Stimulated activated CD4-positive, alpha-beta T cell treated with anti-CD3 and anti-CD28 coated beads, Interleukin-12 subunit alpha, Interleukin-12 subunit beta, amount 100 ng/mL, for 48 hours (primary cell): ENCODE measurements around the gene KIRREL3.

Experiments
- DNase-seq, 3 donors: peaks; one replicate each; pipeline ENCODE4 v3.0.0-alpha.2; 2020; ENCODE audit warnings: low read depth in 2 of 3, low spot score in 1 of 3

The KIRREL3 gene

DNA sequence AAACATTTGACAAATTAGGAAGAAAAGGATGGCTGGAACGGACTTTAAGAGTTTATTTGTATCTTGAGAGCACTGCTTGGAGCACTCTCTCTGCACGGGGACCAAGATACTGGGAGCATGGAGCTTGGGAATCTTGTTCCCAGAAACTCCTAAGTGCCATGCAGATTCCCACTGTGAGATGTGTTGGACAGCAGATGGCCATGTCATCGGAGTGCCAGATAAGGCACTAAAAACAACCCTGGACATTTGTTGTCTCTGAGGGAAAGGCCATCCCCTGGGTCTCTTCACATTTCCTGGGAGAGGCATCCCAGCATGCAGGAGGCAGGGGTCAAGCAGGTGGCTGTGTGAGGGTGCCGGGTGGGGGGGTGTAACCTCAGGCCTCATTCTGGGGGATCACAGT lies 2.9 kb downstream of the KIRREL3 start:
- no peak for DNase-seq

DNA sequence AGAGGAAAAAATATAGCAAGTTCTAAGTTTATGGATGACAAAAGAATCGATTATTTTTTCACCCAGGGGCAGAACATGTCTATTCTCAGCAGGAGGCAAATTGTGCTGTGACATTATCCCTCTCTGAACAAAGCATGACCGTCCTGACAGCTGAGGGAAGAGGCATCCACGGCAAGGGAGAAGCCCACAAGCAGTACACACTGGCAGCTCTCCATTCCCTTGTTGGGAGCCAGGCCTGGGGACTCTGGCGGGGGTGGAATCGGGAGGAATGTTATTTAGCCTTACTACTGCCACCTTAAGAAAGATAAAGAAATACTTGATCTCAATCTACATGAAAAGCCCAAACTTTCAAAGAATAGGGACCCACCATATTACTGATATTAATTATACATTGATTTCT lies 3.4 kb downstream of the KIRREL3 start:
- DNase-seq: no peak

DNA sequence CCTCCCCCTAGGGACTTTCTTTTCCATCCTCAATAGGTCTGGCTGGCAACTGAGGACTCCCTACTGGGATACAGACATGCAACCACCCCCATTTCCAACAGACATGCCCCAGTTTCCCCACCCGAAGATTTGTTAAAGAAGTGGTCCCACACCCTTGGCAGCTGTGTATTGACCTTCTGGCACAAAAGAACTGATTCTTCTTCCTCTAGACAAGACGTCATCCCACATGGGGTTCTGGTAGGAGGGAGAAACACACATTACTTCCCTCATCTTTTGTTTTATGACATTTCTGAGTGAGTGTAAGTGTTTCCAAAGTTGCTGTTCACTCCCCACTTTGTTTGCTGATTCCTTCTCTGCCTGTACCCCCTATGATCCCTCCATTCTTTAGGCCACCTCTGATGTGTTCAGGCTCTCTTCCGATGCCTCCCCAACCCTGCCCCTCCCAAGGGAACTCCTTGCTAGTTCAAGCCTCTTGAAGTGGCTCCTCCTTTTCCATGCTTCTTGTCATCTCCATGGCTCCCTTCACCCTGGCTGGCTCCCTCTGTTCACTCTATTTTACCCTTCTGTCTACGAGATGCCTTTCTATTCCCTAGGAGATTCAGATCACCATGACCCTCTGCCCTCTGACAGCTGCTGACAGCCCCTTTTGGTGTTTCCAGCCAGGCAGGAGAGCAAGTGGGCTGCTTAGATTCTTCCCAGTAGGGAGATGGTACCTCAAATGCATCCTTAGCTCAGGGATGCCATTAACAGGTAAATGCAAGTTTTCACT lies 4.3 kb downstream of the KIRREL3 start:
- DNase-seq: no peak

DNA sequence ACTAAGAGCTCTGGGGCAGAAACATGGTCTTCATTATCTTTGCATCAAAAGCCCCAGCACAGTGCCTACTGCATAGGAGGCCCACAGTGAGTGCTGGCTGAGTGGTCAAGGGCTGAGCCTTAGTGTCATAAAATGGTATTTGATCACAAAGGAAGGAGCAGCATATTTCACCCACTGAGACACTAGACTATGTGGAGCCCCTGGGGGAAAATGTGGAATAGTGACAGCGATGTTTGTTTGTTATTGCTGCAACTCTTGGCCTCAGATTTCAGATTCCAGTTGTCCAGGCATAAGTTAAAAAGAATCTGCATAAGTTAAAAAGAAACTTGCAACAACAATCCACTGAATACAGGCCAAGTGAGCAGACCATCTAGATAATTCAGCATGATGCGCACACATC lies 7.0 kb downstream of the KIRREL3 start:
- no peak for DNase-seq

DNA sequence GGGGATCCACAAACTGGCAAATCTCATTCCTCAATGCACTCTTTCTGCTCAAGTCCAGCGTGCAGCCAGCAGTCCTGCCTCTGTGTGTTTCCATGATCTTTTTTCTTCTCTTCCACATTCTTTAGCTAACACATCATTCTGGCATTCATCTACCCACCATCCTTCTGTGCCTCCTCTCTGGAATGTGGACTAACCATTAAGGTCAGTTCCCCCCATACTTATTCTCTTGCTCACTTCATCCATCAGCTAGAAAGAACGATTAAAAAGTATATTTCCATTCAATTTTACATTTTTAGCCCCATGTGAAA lies 7.8 kb downstream of the KIRREL3 start:
- DNase-seq: no peak

DNA sequence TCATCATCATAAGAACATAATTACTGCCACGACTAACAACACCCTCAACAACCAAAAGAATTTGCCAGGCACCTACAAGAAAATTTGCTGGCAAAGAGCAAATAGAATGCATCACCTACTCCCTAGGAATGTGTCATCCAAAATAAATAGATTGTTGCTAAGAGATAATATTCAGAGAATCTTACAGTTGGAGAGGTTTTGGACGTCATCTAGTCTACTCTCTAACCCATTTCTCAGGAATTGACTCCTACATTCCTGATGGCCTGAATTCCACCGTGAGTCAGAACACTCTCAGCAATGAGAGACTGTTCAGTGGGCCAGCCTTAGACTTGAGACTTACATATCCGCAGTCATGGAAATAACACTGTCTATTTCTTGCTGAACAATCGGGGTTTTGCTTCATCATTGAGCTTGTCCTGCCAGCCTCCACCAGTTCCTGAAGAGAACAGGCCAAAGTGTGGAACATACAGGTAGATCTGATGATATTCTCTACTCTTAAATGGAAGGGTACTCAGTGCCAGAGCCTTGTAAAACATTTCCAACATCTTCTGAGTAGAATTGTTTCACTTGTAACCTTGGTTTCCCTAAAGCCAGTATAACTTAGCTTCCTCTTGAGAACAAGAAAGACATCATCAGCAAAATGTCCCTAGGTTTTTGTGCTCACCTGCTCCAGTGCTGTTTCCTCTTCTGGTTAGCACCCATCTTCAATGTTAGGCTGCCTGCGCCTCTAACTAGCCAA lies 8.3 kb downstream of the KIRREL3 start:
- no peak for DNase-seq

DNA sequence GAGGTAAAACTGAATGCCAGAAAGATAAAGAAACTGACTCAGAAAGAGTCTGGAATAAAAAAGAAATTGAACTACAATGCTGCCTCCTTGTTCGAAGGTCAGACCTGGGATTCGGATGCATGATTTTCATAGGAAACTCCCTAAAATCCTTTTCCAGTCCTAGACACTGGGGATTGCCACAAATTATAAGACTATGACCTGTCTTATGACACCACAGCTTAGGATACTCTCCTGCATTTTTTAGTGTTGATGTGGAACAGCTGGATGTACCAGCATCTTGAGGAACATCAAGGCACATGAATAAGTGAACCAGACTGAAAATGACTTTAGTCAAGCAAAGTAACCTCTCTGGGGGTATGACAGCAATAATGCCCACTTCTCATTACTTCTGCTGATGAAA lies 9.0 kb downstream of the KIRREL3 start:
- no peak for DNase-seq

DNA sequence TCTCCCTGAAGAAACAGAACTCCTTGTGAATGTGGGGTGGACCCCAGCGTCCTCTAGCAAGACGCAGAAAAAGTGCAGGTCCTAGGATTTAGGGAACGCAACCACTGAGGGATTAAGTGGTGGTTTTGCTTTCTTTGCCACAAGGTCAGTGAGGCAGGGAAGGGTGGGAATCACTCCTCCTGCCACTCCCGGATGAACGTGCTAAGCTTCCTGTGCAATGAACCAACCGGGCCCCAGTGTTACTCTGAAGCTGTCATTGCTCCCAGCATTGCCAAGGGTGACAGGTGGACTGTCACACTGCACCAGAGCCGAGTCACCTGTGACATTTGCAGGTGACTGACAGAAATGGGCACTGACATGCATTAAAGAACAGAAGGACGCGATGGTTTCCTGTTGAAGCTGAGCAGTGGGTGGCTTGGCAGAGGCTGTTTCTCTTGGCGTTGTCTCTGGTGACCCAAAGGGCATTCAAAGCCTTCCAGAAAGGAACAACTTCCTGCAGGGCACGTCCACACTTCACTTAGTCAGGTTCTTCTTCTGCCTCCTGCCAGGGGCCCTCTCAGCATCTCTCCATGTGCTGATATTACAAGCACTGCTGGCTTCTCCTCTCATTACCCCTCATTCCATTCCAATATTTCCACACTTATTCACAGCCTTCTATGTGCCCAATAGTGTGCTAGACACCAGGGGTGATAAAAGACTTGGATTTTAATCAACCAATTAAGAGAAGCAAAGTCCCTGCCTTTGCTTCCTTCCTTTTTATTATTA lies 9.7 kb downstream of the KIRREL3 start:
- DNase-seq: no peak

DNA sequence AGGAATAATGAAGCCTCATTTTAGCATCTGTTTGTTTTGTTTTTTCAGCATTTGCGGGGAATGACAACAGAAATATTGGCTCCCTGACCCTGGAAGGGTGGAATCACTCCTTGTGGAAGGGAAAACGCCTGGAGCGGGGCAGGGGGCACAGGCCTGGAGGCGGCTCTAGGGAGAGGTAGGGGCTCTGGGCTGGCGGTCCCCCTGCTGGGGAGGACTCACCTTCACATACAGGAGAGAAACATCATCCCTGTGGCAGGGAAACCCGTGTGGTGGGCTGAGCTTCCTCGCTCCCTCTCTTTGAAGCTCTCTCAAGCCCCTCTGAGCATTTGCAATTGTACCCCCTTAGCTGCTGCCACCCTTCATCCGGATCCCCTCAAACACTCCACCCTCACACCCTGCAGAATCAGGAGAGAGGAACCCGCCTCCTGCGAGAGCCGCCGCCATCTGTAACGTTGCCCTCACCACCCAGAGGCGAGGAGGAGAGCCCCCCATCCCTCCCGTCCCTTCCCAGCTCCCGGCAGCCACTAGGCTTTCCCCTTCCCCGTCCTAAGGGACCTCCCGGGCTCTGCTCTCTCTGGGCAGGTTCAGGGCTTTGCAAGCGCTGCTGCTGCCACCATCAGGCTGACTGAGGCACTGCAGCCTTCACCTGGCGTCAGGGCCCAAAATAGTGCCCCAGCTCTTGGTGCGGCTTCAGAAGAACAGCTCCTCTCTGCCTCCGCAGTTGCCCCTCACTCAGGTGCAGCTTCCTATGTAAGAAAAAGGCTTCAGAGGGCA lies 10.4 kb downstream of the KIRREL3 start:
- peak; percentile 25 to 52 (median 41) for DNase-seq

DNA sequence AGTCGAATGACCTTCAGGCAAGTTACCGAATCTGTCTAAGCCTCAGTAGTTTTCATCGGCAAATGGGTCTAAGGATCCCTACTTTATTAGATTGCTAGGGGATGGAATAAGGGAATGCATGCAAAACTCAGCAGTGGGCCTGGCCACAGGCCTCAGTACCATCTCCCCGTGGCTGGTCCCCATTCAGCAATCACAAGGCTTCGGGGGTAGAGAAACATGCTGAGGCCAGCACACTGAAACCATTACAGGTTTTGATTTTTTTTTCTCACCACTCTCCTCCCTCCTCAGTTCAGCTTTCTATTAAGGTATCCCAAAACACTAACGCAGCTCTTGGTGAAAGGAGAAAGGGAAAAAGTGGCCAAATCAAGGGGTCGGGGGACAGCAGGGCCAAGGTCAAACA lies 11.9 kb downstream of the KIRREL3 start:
- no peak for DNase-seq

DNA sequence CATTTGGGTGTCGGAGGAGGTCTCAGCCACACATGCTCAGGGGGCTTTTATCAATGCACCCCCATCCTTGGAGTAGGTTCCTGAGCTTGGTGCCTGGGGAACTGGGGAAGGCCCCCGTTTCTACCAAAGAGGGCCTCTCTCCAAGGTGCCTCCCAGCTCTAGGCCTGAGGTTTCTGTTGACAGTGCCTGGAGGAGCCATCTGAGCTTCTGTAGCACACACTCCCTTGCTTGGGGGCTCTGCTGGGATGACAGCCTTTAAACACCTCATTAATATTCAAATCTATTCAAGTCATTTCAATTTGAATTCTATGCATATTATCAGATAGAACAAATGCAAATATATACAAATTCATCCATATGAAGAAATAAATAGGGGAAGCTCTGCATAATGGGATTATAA lies 18.9 kb downstream of the KIRREL3 start:
- no peak for DNase-seq

DNA sequence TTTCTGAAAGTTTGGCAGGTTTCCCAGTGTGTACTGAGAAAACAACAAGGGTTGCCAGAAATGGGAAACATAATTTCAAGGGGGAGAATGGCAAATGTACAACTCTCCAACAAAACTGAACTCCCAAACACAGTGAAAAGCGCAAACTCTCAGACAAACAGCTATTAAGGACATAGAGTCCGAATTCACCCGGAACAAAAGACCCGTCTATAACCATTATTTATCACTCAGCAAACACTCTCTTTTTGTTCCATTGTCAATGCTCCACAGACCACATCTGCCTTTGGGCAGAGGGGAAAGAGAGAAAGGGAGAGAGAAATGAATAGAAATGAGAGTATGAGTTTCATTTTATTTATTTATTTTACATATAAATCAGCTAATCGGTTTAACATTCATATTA lies 21.7 kb downstream of the KIRREL3 start:
- no peak for DNase-seq

DNA sequence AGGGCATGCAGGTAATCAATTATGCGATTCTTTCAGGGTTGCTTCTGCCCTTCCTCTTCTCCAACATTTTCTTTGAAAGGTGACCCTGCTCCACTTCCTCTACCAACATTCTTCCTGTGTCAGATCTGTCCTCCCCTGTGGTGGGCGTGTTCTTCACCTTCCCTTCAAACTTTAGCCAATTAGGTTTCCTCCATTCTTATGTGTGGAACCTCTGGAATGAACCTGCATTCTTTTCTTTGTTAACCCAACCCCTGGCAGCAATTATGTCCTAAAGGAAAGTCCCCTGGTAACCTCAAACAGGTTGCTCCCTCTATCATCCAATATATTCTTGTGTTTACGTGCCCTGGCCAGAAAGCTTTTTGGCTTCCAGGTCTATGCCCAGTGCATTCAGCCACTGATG lies 22.4 kb downstream of the KIRREL3 start:
- DNase-seq: no peak

DNA sequence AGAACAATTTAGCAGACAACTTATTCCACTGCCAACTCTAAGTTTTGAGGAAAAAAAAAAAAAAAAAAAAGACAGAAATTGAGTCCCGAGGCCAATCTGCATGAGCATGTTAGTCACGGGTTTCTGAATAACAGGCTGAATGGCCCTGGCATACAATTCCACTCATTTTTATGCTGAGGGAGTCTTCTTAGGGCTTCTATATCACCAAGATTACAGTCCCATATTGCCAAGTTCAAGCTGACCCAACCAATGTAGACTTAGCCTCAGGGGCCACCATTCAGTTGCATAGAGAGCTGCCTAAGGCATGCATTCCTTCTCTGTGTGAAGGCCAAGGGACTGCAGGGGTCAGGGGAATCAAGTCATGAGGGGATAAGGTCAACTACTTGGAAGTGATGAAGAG lies 27.5 kb downstream of the KIRREL3 start:
- DNase-seq: no peak

DNA sequence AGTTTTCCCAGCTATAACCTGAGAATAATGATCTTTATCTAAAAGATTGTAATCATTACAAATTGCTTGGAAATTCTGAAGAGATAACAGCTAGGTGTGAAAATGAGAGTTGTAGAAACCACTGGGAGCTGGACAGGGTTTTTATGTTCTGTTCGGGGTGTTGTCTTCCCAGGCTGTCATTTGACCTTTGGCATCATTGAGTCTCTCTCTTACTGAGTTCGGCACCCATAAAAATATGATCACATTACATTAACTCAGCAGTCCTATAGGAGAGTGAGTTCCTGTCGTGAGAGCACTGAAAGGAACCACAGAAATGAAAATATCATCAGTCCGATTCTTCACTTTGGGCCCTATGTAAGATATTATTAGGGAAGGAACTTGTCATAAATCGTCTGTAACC lies 29.3 kb downstream of the KIRREL3 start:
- no peak for DNase-seq

DNA sequence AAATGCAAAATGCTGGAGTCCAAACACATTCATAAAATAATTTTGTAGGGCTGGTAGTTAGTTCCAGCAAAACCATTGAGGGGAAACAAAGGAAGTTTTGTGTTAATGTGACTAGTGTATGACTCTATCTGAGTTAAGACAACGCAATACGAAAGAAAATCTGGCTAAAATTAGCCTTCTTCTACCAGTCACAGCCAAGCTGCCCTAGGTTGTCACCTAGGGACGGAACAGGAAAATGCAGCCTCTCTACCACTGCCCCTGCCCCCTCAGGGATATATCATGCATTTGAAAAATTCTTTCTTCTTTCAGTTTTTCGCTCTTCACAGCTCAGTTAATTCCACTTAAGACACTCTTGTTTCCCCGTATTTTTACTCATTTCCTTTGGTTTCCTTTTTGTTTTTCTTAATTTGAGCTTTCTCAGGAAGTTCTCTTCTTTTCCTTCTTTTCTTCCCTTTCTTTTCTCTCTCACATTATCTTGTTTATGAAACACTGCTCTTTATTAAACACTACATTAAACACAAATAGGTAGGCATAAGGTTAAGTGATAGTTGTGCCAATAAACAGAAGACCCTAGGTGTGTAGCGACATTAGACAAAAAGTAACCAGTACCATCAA lies 30.6 kb downstream of the KIRREL3 start:
- no peak for DNase-seq

DNA sequence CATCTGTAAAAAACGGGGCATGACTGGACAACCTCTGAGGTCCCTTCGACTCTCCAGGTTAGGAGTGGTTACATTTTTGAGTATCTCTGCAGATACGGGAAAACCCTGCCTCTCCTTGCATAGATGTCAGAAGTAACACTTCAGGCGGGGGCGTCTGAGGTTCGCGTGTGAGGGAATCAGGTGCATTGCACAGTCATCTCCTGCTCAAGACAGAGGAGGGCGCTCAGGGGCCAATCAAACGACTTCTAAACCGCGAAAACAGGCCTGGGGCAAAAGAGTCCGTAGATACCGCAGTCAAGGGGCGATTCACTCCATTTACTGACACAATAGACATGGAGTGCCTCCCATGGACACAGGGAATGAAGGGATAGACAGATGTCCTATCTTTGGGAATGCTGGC lies 31.7 kb downstream of the KIRREL3 start:
- DNase-seq: no peak

DNA sequence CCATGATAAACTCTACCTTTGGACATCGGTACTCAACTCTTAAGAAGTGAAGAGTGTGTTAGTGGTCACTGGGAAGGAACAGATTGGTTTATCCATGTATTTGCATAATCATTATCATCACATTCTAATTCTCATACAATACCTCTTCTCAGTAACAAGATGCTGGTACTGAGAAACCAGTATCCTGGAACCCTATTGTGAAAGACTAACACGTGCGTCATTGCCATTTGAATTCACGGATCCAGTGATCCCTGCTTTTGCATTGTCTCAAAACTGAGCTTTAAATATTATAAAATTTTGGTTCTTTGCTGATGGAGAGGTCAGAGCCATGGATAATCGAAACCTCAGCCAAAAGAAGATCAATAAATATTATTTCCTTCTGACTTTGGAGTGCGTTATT lies 35.2 kb downstream of the KIRREL3 start:
- no peak for DNase-seq

DNA sequence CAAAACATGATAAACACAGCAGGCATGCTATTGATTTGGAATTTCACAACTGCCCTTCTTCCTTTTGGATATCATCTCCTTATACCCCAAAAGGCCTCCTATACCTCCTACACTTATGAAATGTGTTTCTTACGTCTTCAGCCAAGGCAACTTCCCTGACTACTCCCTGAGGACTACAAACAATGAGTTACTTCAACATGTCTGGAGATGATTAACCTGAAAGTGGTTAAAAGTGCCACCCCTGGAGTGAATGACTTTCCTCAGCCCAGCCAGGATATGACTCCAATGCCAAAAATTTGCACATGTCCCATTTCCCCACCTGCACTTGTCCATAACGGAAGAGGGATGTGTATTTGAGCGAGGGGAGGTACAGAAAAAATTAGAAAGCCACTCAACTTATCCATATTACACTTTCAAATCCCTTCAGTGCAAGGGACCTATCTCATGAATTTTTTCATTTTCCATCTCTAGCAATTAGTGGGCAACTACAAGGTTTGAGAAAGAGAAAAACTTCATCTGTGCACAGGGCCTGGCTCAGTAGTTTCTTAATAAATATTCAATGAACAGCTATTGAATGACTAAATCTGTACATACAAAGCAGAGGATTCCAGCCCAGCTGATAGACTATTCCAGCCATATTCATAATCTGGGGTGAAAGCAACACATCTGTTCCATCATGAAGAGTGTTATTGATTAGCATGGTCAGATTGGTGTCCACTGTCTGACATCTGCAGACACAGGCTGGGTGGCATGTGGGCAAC lies 36.8 kb downstream of the KIRREL3 start:
- DNase-seq: no peak

DNA sequence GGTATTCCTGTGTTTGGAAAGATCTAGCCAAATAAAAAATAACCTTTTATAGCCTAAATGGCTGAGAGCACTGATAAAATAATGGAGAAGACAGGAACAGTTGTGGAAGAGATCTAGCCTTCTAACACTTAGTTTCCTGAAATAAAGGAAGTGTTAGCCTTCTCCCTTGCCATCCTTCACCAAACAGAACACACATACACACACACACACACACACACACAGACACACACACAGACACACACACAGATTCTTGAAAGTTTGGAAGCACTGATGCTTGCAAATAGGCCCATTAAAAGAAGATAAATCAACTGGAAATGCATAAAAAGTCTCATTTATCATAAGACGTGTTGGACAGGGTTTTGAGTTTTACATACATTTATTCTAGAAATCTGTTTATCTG lies 37.5 kb downstream of the KIRREL3 start:
- DNase-seq: no peak
